Central memory CD4-positive, alpha-beta T cell (primary cell): ENCODE measurements around the gene UGT1A3.

ENCODE experiments used
- DNase-seq: peaks from one replicate; pipeline ENCODE4 v3.0.0; 2022

The UGT1A3 gene

GRCh38 chr2:233799087-233799665 lies 70.3 kb downstream of the UGT1A3 start:
- no peak for DNase-seq

GRCh38 chr2:233799716-233800115 lies 70.9 kb downstream of the UGT1A3 start:
- no peak for DNase-seq

- no peak for DNase-seq
Measured at GRCh38 chr2:233800208-233800607, 71.4 kb downstream of the UGT1A3 start.

- DNase-seq, result no peak
Measured at GRCh38 chr2:233801357-233802131, 72.7 kb downstream of the UGT1A3 start.

GRCh38 chr2:233802132-233802815 lies 73.4 kb downstream of the UGT1A3 start:
- no peak for DNase-seq

GRCh38 chr2:233803292-233803911 lies 74.6 kb downstream of the UGT1A3 start:
- DNase-seq, result no peak

- no peak for DNase-seq
Measured at GRCh38 chr2:233803994-233804393, 75.2 kb downstream of the UGT1A3 start.

- no peak for DNase-seq
Measured at GRCh38 chr2:233807215-233807865, 78.5 kb downstream of the UGT1A3 start.

GRCh38 chr2:233807966-233808935 lies 79.4 kb downstream of the UGT1A3 start:
- no peak for DNase-seq

GRCh38 chr2:233810385-233810784 lies 81.5 kb downstream of the UGT1A3 start:
- no peak for DNase-seq

- no peak for DNase-seq
Measured at GRCh38 chr2:233811087-233811486, 82.2 kb downstream of the UGT1A3 start.

- no peak for DNase-seq
Measured at GRCh38 chr2:233811732-233812131, 82.9 kb downstream of the UGT1A3 start.

GRCh38 chr2:233813236-233814055 lies 84.6 kb downstream of the UGT1A3 start:
- no peak for DNase-seq

GRCh38 chr2:233814056-233814835 lies 85.4 kb downstream of the UGT1A3 start:
- DNase-seq, result no peak

- no peak for DNase-seq
Measured at GRCh38 chr2:233815861-233816260, 87.0 kb downstream of the UGT1A3 start.

GRCh38 chr2:233816334-233816733 lies 87.5 kb downstream of the UGT1A3 start:
- no peak for DNase-seq

- no peak for DNase-seq
Measured at GRCh38 chr2:233816771-233817170, 87.9 kb downstream of the UGT1A3 start.

GRCh38 chr2:233817361-233817911 lies 88.6 kb downstream of the UGT1A3 start:
- DNase-seq, result no peak

- no peak for DNase-seq
Measured at GRCh38 chr2:233817995-233818638, 89.3 kb downstream of the UGT1A3 start.
